HG03159 (cell line): ENCODE data around the gene SLC2A1.
"Not testable (repeated sequence)": the region's sequence is repeated elsewhere in the genome, so short reads cannot be mapped to it uniquely, and the experiment has no call there.

ENCODE experiments used
- ATAC-seq: cut with Tn5 transposase; IDR thresholded peaks from one replicate; pipeline ENCODE4 v1.9.1; 2021; ENCODE audit warnings: mild to moderate bottlenecking, moderate library complexity; ENCODE audit not compliant: unreplicated experiment

SLC2A1 gene

GRCh38 chr1:42914092-42914627, 44.5 kb downstream of the SLC2A1 start:
- no peak for ATAC-seq

DNA sequence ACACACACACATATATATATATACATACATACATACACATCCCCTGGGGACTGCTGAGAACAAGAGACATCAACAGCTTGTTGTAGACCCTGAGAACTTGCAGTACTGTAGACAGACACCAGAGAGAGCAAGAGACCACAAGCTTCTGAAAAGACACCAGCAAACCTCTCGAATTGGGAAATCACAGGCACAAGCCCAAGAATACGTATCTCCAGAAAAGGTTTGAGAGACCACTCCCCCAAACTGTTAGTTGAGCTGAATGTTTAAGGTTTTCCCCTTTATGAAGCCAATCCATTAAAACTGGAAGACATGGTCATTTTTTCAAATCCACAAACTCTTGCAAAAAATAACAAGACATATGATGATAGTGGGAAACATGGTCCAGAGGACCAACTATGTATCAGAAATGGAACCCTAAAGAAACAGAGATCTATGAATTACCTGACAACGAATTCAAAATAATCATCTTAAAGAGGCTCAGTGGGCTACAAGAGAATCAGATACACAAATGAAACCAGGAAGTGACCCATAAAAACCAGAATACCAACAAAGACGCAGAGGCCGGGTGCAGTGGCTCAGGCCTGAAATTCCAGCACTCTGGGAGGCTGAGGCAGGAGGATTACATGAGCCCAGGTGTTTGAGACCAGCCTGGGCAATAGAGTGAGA, 45.1 kb downstream of the SLC2A1 start:
- ATAC-seq, result no peak

DNA sequence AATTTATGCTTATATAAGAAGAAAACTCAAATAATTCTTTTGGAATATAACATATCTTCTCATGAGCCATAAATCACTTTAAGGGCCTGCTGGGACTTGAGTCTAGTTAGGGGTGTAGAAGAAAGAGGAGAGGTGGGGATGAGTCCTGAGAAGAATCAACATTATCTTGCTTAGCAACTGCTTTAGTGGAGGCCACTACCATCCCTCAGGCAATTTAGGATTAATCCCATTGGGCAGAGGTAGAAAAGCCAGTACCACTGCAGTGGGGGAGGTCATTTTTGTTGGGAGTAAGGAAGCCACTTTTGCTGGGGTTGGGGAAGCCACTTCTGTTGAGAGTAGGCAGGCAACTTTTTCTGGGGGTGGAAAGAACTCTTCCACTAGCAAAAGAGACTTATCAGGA, 47.7 kb downstream of the SLC2A1 start:
- ATAC-seq, result no peak

- ATAC-seq, result no peak
Measured at GRCh38 chr1:42908046-42908445, 50.6 kb downstream of the SLC2A1 start.

- no peak for ATAC-seq
Measured at GRCh38 chr1:42904434-42904833, 54.2 kb downstream of the SLC2A1 start.

DNA sequence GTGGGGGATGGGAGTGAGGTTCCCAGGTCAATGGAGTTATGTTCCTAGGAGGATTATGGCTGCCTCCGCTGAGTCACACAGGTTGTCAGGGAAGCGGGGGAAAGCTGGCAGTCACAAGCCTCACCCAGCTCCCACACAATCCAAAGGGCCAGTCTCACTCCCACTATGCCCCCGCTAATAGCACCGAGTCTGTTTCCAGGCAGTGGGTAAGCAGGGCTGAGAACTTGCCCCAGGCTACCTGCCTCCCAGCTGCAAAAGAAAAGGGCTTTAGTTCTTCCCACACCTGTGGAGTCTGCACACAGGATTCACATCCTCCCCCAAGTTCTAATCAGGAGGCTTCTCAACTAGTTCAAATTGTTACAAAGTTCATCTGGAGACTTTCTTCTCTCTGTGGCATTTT, 58.7 kb downstream of the SLC2A1 start:
- not testable (repeated sequence) for ATAC-seq

DNA sequence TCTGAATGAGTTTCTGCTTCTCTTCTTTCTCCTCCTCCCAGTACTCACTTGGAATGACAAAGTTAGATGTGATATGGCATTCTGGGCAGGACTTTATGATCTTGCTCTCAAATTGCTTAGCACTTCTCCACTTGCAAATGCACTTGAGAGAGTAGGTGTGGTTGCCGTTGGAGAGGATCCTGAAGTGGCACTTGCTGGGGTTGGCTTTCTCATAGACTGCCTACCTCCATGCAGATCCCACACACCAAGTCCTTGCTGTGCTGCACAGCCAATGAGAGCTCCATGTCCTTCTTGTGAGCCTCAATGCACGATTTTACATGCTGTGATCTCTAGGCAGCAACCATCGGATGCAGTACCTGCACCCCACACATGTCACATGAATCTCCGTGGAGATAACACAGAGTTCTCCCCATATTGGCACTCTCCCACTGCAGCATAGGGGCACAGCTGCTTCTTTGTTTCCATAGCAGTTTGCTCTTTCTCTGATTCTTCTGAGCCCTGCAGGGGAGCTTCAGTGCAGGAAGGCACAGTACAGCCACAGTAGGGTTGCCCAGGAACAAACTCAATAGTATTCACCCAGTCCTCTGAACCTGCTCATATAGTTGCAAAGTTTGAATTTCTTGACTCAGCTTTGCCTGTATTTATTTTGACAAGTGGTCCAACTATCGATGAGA, 67.1 kb downstream of the SLC2A1 start:
- ATAC-seq, result no peak

- ATAC-seq, result no peak
Measured at GRCh38 chr1:42889264-42889663, 69.4 kb downstream of the SLC2A1 start.

GRCh38 chr1:42888013-42888633, 70.5 kb downstream of the SLC2A1 start:
- no peak for ATAC-seq

- ATAC-seq, result no peak
Measured at GRCh38 chr1:42887366-42887765, 71.3 kb downstream of the SLC2A1 start.

- no peak for ATAC-seq
Measured at GRCh38 chr1:42886800-42887199, 71.9 kb downstream of the SLC2A1 start.

DNA sequence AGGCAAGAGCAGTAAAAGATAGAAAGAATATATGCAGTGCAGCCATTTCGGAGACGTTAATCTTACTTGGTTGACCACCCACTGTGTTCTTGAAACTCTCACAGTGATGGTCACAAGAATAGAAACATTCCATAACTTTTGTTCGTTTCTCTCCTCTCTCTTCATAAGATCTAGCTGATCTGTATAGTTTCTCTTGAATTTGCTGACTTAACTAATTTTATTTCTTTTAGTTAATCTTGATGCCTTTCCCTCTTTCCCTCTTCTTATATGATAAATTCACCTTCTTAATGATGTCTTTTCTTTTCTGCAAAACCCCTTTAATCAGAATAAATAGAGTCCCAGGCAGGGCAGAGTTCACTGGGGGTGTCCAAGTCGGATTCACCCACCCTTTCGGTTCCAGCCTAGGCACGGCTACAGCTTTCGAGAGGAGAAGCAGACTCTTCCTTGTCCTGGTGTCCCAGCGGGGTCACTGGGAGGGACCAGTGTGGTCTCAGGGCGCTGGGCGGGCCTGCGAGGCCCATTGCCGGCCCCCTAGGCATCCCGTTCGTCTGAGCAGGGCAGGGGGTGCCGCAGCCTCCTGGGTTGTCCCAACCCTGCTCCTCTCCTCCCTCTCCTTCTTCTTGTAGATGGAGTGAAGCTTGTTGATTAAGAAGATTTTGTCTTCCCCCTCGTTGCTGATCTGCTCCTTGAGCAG, 72.5 kb downstream of the SLC2A1 start:
- ATAC-seq, result no peak

DNA sequence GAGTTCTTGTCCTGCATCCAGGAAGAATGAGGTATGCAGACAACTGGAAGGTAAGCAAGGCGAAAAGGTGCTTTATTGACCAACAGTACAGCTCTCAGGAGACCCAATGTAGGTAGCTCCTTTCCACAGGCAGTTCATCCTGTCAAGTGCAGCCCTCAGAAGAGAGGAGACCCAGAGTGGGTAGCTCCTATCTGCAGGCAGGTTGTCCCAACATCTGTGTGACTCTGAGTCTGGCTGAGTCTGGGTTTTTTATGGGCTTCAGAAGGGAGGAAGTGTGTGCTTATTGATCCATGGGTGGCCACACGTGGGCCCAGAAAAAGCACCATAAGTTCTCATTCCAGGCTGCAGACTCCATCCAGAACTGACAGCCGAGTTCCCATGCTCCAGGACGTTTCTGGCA, 78.3 kb downstream of the SLC2A1 start:
- ATAC-seq, result no peak

DNA sequence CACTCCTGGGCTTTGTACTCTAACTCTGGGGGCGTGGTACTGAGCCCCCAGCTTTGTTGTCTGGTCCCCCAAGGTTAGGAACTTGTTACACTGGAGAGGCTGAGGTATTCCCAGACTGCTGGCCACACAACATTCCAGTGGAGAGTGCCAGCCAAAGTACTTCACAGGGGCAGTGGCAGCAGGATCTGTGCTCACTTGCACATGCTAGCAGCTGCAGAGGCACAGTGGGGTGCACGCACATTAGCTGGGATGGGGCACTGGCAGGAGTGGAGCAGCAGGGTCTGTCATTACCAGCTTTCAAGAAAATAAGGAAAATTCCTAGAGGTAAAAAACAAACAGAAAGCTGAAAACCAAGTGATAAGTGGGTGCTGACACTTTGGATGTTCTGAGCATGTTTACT, 81.3 kb downstream of the SLC2A1 start:
- ATAC-seq, result no peak

DNA sequence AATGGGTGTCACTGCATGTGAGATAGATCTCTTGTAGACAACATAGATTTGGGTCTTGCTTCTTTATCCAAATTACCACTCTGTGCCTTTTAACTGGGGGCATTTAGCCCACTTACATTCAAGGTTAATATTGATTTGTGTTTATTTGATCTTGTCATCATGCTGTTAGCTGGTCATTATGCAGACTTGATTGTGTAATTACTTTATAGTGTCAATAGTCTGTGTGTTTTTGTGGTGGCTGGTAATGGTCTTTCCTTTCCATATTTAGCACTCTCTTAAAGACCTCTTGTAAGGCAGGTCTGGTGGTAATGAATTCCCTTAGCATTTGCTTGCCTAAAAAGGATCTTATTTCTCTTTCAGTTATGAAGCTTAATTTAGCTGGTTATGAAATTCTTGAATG, 82.7 kb downstream of the SLC2A1 start:
- no peak for ATAC-seq
